Measurements from ENCODE around the gene C1orf116. TPM values are rescaled to one million over a fixed set of nuclear protein-coding genes. Genes with fewer than 3 reads are reported as not detected.

Gene C1orf116
- polyA plus RNA-seq, 2 of the 4 experiments (the other 2 are of a cell fraction): 2.0 to 3.2 TPM

GRCh38 chr1:207073906-207074820 lies 41.6 kb upstream of the C1orf116 start:
- Histone ChIP-seq H3K27ac (no peak overlapping the region), H3K4me1 (peaks cover 16% of the 10 kb centered on the region), H3K9me3 (no peaks in the 10 kb centered on the region), H3K4me2 (0 out of 3 replicates have a peak overlapping the region, but pooled peaks have one; percentile 22), H3K4me3 (no peak overlapping the region)
- CTCF ChIA-PET: interaction anchor here (0.6 to 4.6 kb wide), 12 partner anchors 10 to 426 kb away, joined by 3 to 17 read pairs (median 4); partner anchors contain the start of gene PFKFB2
- peak; percentile 68 for TF ChIP-seq REST (IDR thresholded peaks at IDR 0.05)
- no peak for TF ChIP-seq JUNB (IDR thresholded peaks at IDR 0.05)
- WGBS (ENCODE audit: missing lambda C conversion rate): 40% methylated on average over 4 of the region's 4 CpGs
- POLR2A ChIA-PET: interaction anchor here (1.7 kb wide), 1 partner anchor 21 kb away, joined by 7 read pairs; the partner anchor contains the start of gene PFKFB2
- FAIRE-seq (no peak), DNase-seq (ENCODE audit: low read depth in 1 of 2, low spot score in 1 of 2) (no peak), ATAC-seq (peak in 1 of 2 experiments; percentile 60; a peak in 2 of 6 replicates)

- ChIA-PET CTCF (interaction anchor here (0.7 to 2.9 kb wide), 5 partner anchors 9 to 333 kb away, joined by 3 to 11 read pairs (median 3); no protein-coding TSS in a partner anchor), POLR2A (no interaction called here)
- Histone ChIP-seq H3K9me3 (no peaks in the 10 kb centered on the region), H3K4me3 (no peak overlapping the region), H3K4me1 (peaks cover 11% of the 10 kb centered on the region), H3K27ac (no peak overlapping the region), H3K4me2 (no peak overlapping the region)
- no peak for DNase-seq (ENCODE audit: low read depth in 1 of 2, low spot score in 1 of 2)
- no peak for ATAC-seq
- FAIRE-seq: no peak
- 92% methylated on average over 8 of the region's 8 CpGs for WGBS (ENCODE audit: missing lambda C conversion rate)
- TF ChIP-seq HEYL (CRISPR knock-in tag; IDR thresholded peaks at IDR 0.05): no peak
- no peak for TF ChIP-seq CHD2 (IDR thresholded peaks at IDR 0.05; ENCODE audit: low read length, partially characterized antibody)
These were observed 39.7 kb upstream of the C1orf116 start for GRCh38 chr1:207072233-207072632.

GRCh38 chr1:207071426-207071825 lies 38.9 kb upstream of the C1orf116 start:
- H3K4me2 ChIP-seq: no peak overlapping the region
- ChIA-PET CTCF (interaction anchor here (0.7 to 2.9 kb wide), 9 partner anchors 8 to 334 kb away, joined by 3 to 11 read pairs (median 3); partner anchors contain the start of gene PFKFB2), POLR2A (no interaction called here)
- H3K9me3 ChIP-seq: no peaks in the 10 kb centered on the region
- H3K4me3 ChIP-seq: no peak overlapping the region
- ATAC-seq (no peak), FAIRE-seq (no peak), DNase-seq (ENCODE audit: low read depth in 1 of 2, low spot score in 1 of 2) (no peak)
- WGBS (ENCODE audit: missing lambda C conversion rate): 90% methylated on average over 6 of the region's 6 CpGs
- H3K4me1 ChIP-seq: peaks cover 10% of the 10 kb centered on the region
- H3K27ac ChIP-seq: no peak overlapping the region
- TF ChIP-seq CBX8 (IDR thresholded peaks at IDR 0.05) (no peak), RFX5 (IDR thresholded peaks at IDR 0.05) (no peak), CBX2 (IDR thresholded peaks at IDR 0.05; ENCODE audit: borderline replicate concordance, low read depth) (no peak), HMGXB4 (CRISPR knock-in tag; IDR thresholded peaks at IDR 0.05; ENCODE audit: borderline replicate concordance) (no peak), HES2 (IDR thresholded peaks at IDR 0.05) (no peak), EHF (CRISPR knock-in tag; IDR thresholded peaks at IDR 0.05) (no peak), RAD21 (conservative IDR thresholded peaks at IDR 0.05 in 1 of 2, IDR thresholded peaks at IDR 0.05 in 1 of 2) (no peak), NPAS2 (CRISPR knock-in tag; IDR thresholded peaks at IDR 0.05; ENCODE audit: borderline replicate concordance) (no peak), ZFP36 (IDR thresholded peaks at IDR 0.05; ENCODE audit: borderline replicate concordance, partially characterized antibody) (no peak)

Data from A549 (cell line).